Sigmoid colon (tissue), 7 donors: ENCODE measurements around the gene UQCRHL. TPM values are rescaled to one million over a fixed set of nuclear protein-coding genes. Genes with fewer than 3 reads are reported as not detected.
A peak's percentile ranks its signal among the peaks of the same experiment; 100 is the strongest.

Source experiments
- DNase-seq: peaks from one replicate; pipeline ENCODE4 v3.0.0-alpha.2; 2019
- H3K27ac ChIP-seq, 4 donors: fragments of 200-600 bp; sonication (generic); one replicate each; pipeline ENCODE4 v1.5.1; 2016 to 2019; ENCODE audit warnings: mild to moderate bottlenecking in 1 of 4
- H3K27me3 ChIP-seq, 3 donors: fragments of 200-600 bp; sonication (generic); one replicate each; pipeline ENCODE4 v1.5.1; 2019; ENCODE audit warnings: mild to moderate bottlenecking in 1 of 3
- H3K36me3 ChIP-seq, 4 donors: fragments of 200-600 bp; sonication (generic); one replicate each; pipeline ENCODE4 v1.5.1; 2016 to 2019
- H3K4me1 ChIP-seq, 4 donors: fragments of 200-600 bp; sonication (generic); one replicate each; pipeline ENCODE4 v1.5.1; 2017 to 2019
- H3K4me3 ChIP-seq, 4 donors: fragments of 200-600 bp; sonication (generic); one replicate each; pipeline ENCODE4 v1.5.1; 2017 to 2019; ENCODE audit warnings: mild to moderate bottlenecking in 2 of 4, moderate library complexity in 1 of 4
- H3K9me3 ChIP-seq, 4 donors: fragments of 200-600 bp in 3 of 4; sonication (generic) in 3 of 4; one replicate each; pipeline versions ENCODE4 v1.5.1 to v1.6.1; 2013 to 2019
- CTCF ChIP-seq, 4 experiments: fragments of 450-650 bp in 3 of 4; fragments of 200-600 bp in 1 of 4; IDR thresholded peaks; one replicate each; pipeline ENCODE4 v1.5.1; 2016 to 2019; ENCODE audit warnings: antibody characterized with exemption in 4 of 4, mild to moderate bottlenecking in 3 of 4, moderate library complexity in 2 of 4
- EP300 ChIP-seq, 4 donors: sonication (generic); formaldehyde crosslinking; IDR thresholded peaks; one replicate each; pipeline ENCODE4 v1.6.1; 2017; ENCODE audit warnings: antibody characterized with exemption in 4 of 4
- POLR2A ChIP-seq, 2 donors: fragments of 450-650 bp; IDR thresholded peaks; one replicate each; pipeline ENCODE4 v1.6.1; 2016; ENCODE audit warnings: antibody characterized with exemption in 2 of 2, mild to moderate bottlenecking in 2 of 2, moderate library complexity in 2 of 2
- POLR2AphosphoS5 ChIP-seq, 4 donors: sonication (generic); formaldehyde crosslinking; IDR thresholded peaks; one replicate each; pipeline ENCODE4 v1.6.1; 2017; ENCODE audit warnings: antibody characterized with exemption in 4 of 4
- WGBS, 2 donors: extraction: QIAGEN DNeasy Blood & Tissue Kit; methylation state at CpG; one replicate each; pipeline ENCODE4 v1.1.7; 2013; 5-methylcytosine and 5-hydroxymethylcytosine counted together
- intact Hi-C: fragments of 100-400 bp; cut with DNase I; formaldehyde crosslinking; loops from one replicate; pipeline ENCODE4 v1.15.1; 2023
- polyA plus RNA-seq, 3 donors: library from polyadenylated mRNA; stranded (reverse); fragments of 200-250 nt; gene quantifications; one replicate each; pipeline ENCODE4 v1.2.3, GENCODE V29; 2013
- total RNA-seq, 4 donors: library from RNA; depleted of rRNA; stranded (reverse); fragments of >200 nt; gene quantifications; one replicate each; pipeline ENCODE4 v1.1.0, GENCODE V29; 2016
- donor health status: healthy with polysubstance abuse.
- donor health status: Bipolar disorder and iron deficiency.
- donor health status: healthy.

Gene UQCRHL
- total and polyA plus RNA-seq, 7 donors: 0.54 to 4.6 (median 2.2) TPM

GRCh38 chr1:15802234-15802965 is 5.0 kb downstream of the UQCRHL start:
- Histone ChIP-seq H3K27ac (no peak overlapping the region), H3K36me3 (no peaks in the 10 kb centered on the region), H3K27me3 (no peaks in the 10 kb centered on the region), H3K9me3 (no peaks in the 10 kb centered on the region), H3K4me1 (peaks cover 0 to 33% (median 27%) of the 10 kb centered on the region in 4 donors), H3K4me3 (no peak overlapping the region)
- intact Hi-C loops: no loop called here
- 83 to 86% methylated on average over 17 of the region's 17 CpGs for WGBS, 2 donors
- TF ChIP-seq CTCF (IDR thresholded peaks at IDR 0.05) (no peak), POLR2A (IDR thresholded peaks at IDR 0.05) (no peak), POLR2AphosphoS5 (IDR thresholded peaks at IDR 0.05) (no peak), EP300 (IDR thresholded peaks at IDR 0.05) (no peak)
- DNase-seq: no peak

GRCh38 chr1:15799928-15800835 is 7.3 kb downstream of the UQCRHL start:
- no peak for TF ChIP-seq CTCF (IDR thresholded peaks at IDR 0.05)
- TF ChIP-seq POLR2AphosphoS5 (IDR thresholded peaks at IDR 0.05): peak in 1 of 4 donors; percentile 33
- TF ChIP-seq POLR2A (IDR thresholded peaks at IDR 0.05): no peak
- peak in 2 of 4 donors; percentile 47 to 68 for TF ChIP-seq EP300 (IDR thresholded peaks at IDR 0.05)
- DNase-seq: peak; percentile 74
- peaks cover 0 to 44% (median 33%) of the 10 kb centered on the region in 4 donors for H3K4me1 ChIP-seq
- H3K27me3 ChIP-seq: no peaks in the 10 kb centered on the region
- peak overlapping the region; percentile 64 to 75 (median 68) for H3K27ac ChIP-seq
- H3K9me3 ChIP-seq: no peaks in the 10 kb centered on the region
- 13 to 57% methylated on average over 22 of the region's 22 CpGs for WGBS, 2 donors
- no peak overlapping the region for H3K4me3 ChIP-seq
- no peaks in the 10 kb centered on the region for H3K36me3 ChIP-seq
- intact Hi-C loops: no loop called here

GRCh38 chr1:15799004-15799867 is 8.2 kb downstream of the UQCRHL start:
- TF ChIP-seq POLR2AphosphoS5 (IDR thresholded peaks at IDR 0.05) (peak; percentile 46 to 64 (median 52)), EP300 (IDR thresholded peaks at IDR 0.05) (peak; percentile 11 to 68 (median 28)), CTCF (IDR thresholded peaks at IDR 0.05) (no peak), POLR2A (IDR thresholded peaks at IDR 0.05) (no peak)
- WGBS, 2 donors: 25 to 52% methylated on average over 9 of the region's 9 CpGs
- no peak overlapping the region for H3K4me3 ChIP-seq
- peak; percentile 82 for DNase-seq
- peaks cover 0 to 45% (median 33%) of the 10 kb centered on the region in 4 donors for H3K4me1 ChIP-seq
- H3K36me3 ChIP-seq: no peaks in the 10 kb centered on the region
- no peaks in the 10 kb centered on the region for H3K27me3 ChIP-seq
- no peaks in the 10 kb centered on the region for H3K9me3 ChIP-seq
- intact Hi-C loops: no loop called here
- peak overlapping the region; percentile 64 to 75 (median 68) for H3K27ac ChIP-seq

GRCh38 chr1:15797614-15798390 is 9.6 kb downstream of the UQCRHL start:
- Histone ChIP-seq H3K4me1 (peaks cover 0 to 45% (median 33%) of the 10 kb centered on the region in 4 donors), H3K4me3 (no peak overlapping the region), H3K27me3 (no peaks in the 10 kb centered on the region), H3K9me3 (no peaks in the 10 kb centered on the region), H3K27ac (peak overlapping the region; percentile 0 to 75 (median 26)), H3K36me3 (no peaks in the 10 kb centered on the region)
- intact Hi-C loops: no loop called here
- WGBS, 2 donors: 25 to 74% methylated on average over 14 of the region's 14 CpGs
- DNase-seq: no peak
- TF ChIP-seq CTCF (IDR thresholded peaks at IDR 0.05): no peak
- no peak for TF ChIP-seq POLR2A (IDR thresholded peaks at IDR 0.05)
- TF ChIP-seq POLR2AphosphoS5 (IDR thresholded peaks at IDR 0.05): no peak
- no peak for TF ChIP-seq EP300 (IDR thresholded peaks at IDR 0.05)
